Measurements from ENCODE around the gene MCTP1. TPM values are rescaled to one million over a fixed set of nuclear protein-coding genes. Genes with fewer than 3 reads are reported as not detected.
"Not testable (repeated sequence)": the region's sequence is repeated elsewhere in the genome, so short reads cannot be mapped to it uniquely, and the experiment has no call there.

Gene MCTP1
- total RNA-seq, 2 donors from 2014 or later, result 0.28 to 1.2 TPM

GRCh38 chr5:95159603-95160002 is 125.3 kb downstream of the MCTP1 start:
- no peaks in the 10 kb centered on the region for H3K27me3 Mint-ChIP-seq (ENCODE audit: low read depth)
- no peak for DNase-seq
- H3K4me3 Mint-ChIP-seq, result no peak overlapping the region
- no peaks in the 10 kb centered on the region for H3K9me3 Mint-ChIP-seq
- no peaks in the 10 kb centered on the region for H3K4me1 Mint-ChIP-seq (ENCODE audit: low read depth)
- H3K36me3 Mint-ChIP-seq (ENCODE audit: insufficient read depth in 2 of 2), result no peaks in the 10 kb centered on the region
- H3K27ac Mint-ChIP-seq, result no peak overlapping the region
- no peak for ATAC-seq (replicated peaks in 1 of 2)

GRCh38 chr5:95155888-95156287 is 129.0 kb downstream of the MCTP1 start:
- H3K4me3 Mint-ChIP-seq, result no peak overlapping the region
- no peaks in the 10 kb centered on the region for H3K27me3 Mint-ChIP-seq (ENCODE audit: low read depth)
- no peaks in the 10 kb centered on the region for H3K9me3 Mint-ChIP-seq
- ATAC-seq (replicated peaks in 1 of 2) (no peak), DNase-seq (no peak)
- H3K27ac Mint-ChIP-seq, result no peak overlapping the region
- no peaks in the 10 kb centered on the region for H3K36me3 Mint-ChIP-seq (ENCODE audit: insufficient read depth in 2 of 2)
- H3K4me1 Mint-ChIP-seq (ENCODE audit: low read depth), result no peaks in the 10 kb centered on the region

GRCh38 chr5:95153511-95153910 is 131.4 kb downstream of the MCTP1 start:
- no peak for ATAC-seq (replicated peaks in 1 of 2)
- no peaks in the 10 kb centered on the region for H3K4me1 Mint-ChIP-seq (ENCODE audit: low read depth)
- peaks cover 0 to 1% of the 10 kb centered on the region in 2 donors for H3K36me3 Mint-ChIP-seq (ENCODE audit: insufficient read depth in 2 of 2)

GRCh38 chr5:95152535-95152934 is 132.4 kb downstream of the MCTP1 start:
- Mint-ChIP-seq H3K4me1 (ENCODE audit: low read depth) (no peaks in the 10 kb centered on the region), H3K36me3 (ENCODE audit: insufficient read depth in 2 of 2) (peaks cover 0 to 1% of the 10 kb centered on the region in 2 donors), H3K4me3 (no peak overlapping the region), H3K9me3 (peaks cover 4 to 8% of the 10 kb centered on the region in 2 donors), H3K27ac (no peak overlapping the region), H3K27me3 (ENCODE audit: low read depth) (no peaks in the 10 kb centered on the region)
- DNase-seq (no peak), ATAC-seq (replicated peaks in 1 of 2) (no peak)

More at GRCh38 chr5:95153511-95153910, 131.4 kb downstream of the MCTP1 start:
- Mint-ChIP-seq H3K9me3 (peaks cover 0 to 2% of the 10 kb centered on the region in 2 donors), H3K27me3 (ENCODE audit: low read depth) (no peaks in the 10 kb centered on the region), H3K4me3 (no peak overlapping the region), H3K27ac (no peak overlapping the region)
- DNase-seq, result no peak

- DNase-seq (no peak), ATAC-seq (replicated peaks in 1 of 2) (no peak)
- Mint-ChIP-seq H3K4me1 (ENCODE audit: low read depth) (no peaks in the 10 kb centered on the region), H3K4me3 (no peak overlapping the region), H3K9me3 (peaks cover 4 to 10% of the 10 kb centered on the region in 2 donors), H3K36me3 (ENCODE audit: insufficient read depth in 2 of 2) (peaks cover 0 to 1% of the 10 kb centered on the region in 2 donors), H3K27me3 (ENCODE audit: low read depth) (no peaks in the 10 kb centered on the region), H3K27ac (no peak overlapping the region)
Measured at GRCh38 chr5:95152131-95152530, 132.8 kb downstream of the MCTP1 start.

GRCh38 chr5:95151694-95152093 is 133.2 kb downstream of the MCTP1 start:
- ATAC-seq (replicated peaks in 1 of 2), result no peak
- H3K36me3 Mint-ChIP-seq (ENCODE audit: insufficient read depth in 2 of 2), result peaks cover 0 to 1% of the 10 kb centered on the region in 2 donors
- H3K27me3 Mint-ChIP-seq (ENCODE audit: low read depth), result no peaks in the 10 kb centered on the region

GRCh38 chr5:95149387-95149786 is 135.5 kb downstream of the MCTP1 start:
- DNase-seq (no peak), ATAC-seq (replicated peaks in 1 of 2) (no peak)
- H3K27ac Mint-ChIP-seq, result no peak overlapping the region
- H3K4me3 Mint-ChIP-seq, result no peak overlapping the region
- peaks cover 4 to 10% of the 10 kb centered on the region in 2 donors for H3K9me3 Mint-ChIP-seq
- H3K36me3 Mint-ChIP-seq (ENCODE audit: insufficient read depth in 2 of 2), result peaks cover 0 to 1% of the 10 kb centered on the region in 2 donors
- no peaks in the 10 kb centered on the region for H3K27me3 Mint-ChIP-seq (ENCODE audit: low read depth)
- no peaks in the 10 kb centered on the region for H3K4me1 Mint-ChIP-seq (ENCODE audit: low read depth)

More at GRCh38 chr5:95151694-95152093, 133.2 kb downstream of the MCTP1 start:
- no peak overlapping the region for H3K4me3 Mint-ChIP-seq
- no peaks in the 10 kb centered on the region for H3K4me1 Mint-ChIP-seq (ENCODE audit: low read depth)
- DNase-seq, result no peak
- no peak overlapping the region for H3K27ac Mint-ChIP-seq
- H3K9me3 Mint-ChIP-seq, result peaks cover 4 to 10% of the 10 kb centered on the region in 2 donors

GRCh38 chr5:95148453-95148852 is 136.4 kb downstream of the MCTP1 start:
- ATAC-seq (replicated peaks in 1 of 2), result no peak
- H3K27ac Mint-ChIP-seq, result no peak overlapping the region
- H3K4me3 Mint-ChIP-seq, result no peak overlapping the region
- peaks cover 4 to 10% of the 10 kb centered on the region in 2 donors for H3K9me3 Mint-ChIP-seq
- H3K36me3 Mint-ChIP-seq (ENCODE audit: insufficient read depth in 2 of 2), result peaks cover 0 to 1% of the 10 kb centered on the region in 2 donors
- DNase-seq, result no peak
- no peaks in the 10 kb centered on the region for H3K27me3 Mint-ChIP-seq (ENCODE audit: low read depth)
- H3K4me1 Mint-ChIP-seq (ENCODE audit: low read depth), result no peaks in the 10 kb centered on the region

GRCh38 chr5:95143858-95144257 is 141.0 kb downstream of the MCTP1 start:
- ATAC-seq (replicated peaks in 1 of 2), result not testable (repeated sequence)

GRCh38 chr5:95142145-95142544 is 142.7 kb downstream of the MCTP1 start:
- Mint-ChIP-seq H3K27ac (no peak overlapping the region), H3K4me1 (ENCODE audit: low read depth) (no peaks in the 10 kb centered on the region), H3K4me3 (no peak overlapping the region), H3K27me3 (ENCODE audit: low read depth) (peaks cover 5% of the 10 kb centered on the region), H3K9me3 (no peaks in the 10 kb centered on the region), H3K36me3 (ENCODE audit: insufficient read depth in 2 of 2) (no peaks in the 10 kb centered on the region)
- DNase-seq (no peak), ATAC-seq (replicated peaks in 1 of 2) (no peak)

More at GRCh38 chr5:95143858-95144257, 141.0 kb downstream of the MCTP1 start:
- H3K27me3 Mint-ChIP-seq (ENCODE audit: low read depth); H3K36me3 Mint-ChIP-seq (ENCODE audit: insufficient read depth in 2 of 2); H3K4me3 Mint-ChIP-seq; H3K4me1 Mint-ChIP-seq (ENCODE audit: low read depth); DNase-seq; H3K27ac Mint-ChIP-seq; H3K9me3 Mint-ChIP-seq: not testable (repeated sequence)

GRCh38 chr5:95141141-95141540 is 143.8 kb downstream of the MCTP1 start:
- H3K36me3 Mint-ChIP-seq (ENCODE audit: insufficient read depth in 2 of 2), result no peaks in the 10 kb centered on the region
- H3K27ac Mint-ChIP-seq, result no peak overlapping the region
- no peak for ATAC-seq (replicated peaks in 1 of 2)
- H3K4me1 Mint-ChIP-seq (ENCODE audit: low read depth), result no peaks in the 10 kb centered on the region
- DNase-seq, result no peak
- H3K9me3 Mint-ChIP-seq, result no peaks in the 10 kb centered on the region
- H3K4me3 Mint-ChIP-seq, result no peak overlapping the region
- H3K27me3 Mint-ChIP-seq (ENCODE audit: low read depth), result peaks cover 5% of the 10 kb centered on the region

GRCh38 chr5:95134326-95134725 is 150.6 kb downstream of the MCTP1 start:
- H3K27ac Mint-ChIP-seq, result no peak overlapping the region
- H3K36me3 Mint-ChIP-seq (ENCODE audit: insufficient read depth in 2 of 2), result no peaks in the 10 kb centered on the region
- no peaks in the 10 kb centered on the region for H3K27me3 Mint-ChIP-seq (ENCODE audit: low read depth)
- no peak overlapping the region for H3K4me3 Mint-ChIP-seq
- H3K9me3 Mint-ChIP-seq, result no peaks in the 10 kb centered on the region
- ATAC-seq (replicated peaks in 1 of 2), result no peak
- H3K4me1 Mint-ChIP-seq (ENCODE audit: low read depth), result no peaks in the 10 kb centered on the region
- DNase-seq, result no peak

- H3K36me3 Mint-ChIP-seq (ENCODE audit: insufficient read depth in 2 of 2), result no peaks in the 10 kb centered on the region
- no peak for DNase-seq
- H3K4me1 Mint-ChIP-seq (ENCODE audit: low read depth), result no peaks in the 10 kb centered on the region
- no peak overlapping the region for H3K27ac Mint-ChIP-seq
- no peaks in the 10 kb centered on the region for H3K9me3 Mint-ChIP-seq
- H3K27me3 Mint-ChIP-seq (ENCODE audit: low read depth), result no peaks in the 10 kb centered on the region
- no peak overlapping the region for H3K4me3 Mint-ChIP-seq
- no peak for ATAC-seq (replicated peaks in 1 of 2)
Measured at GRCh38 chr5:95132096-95132495, 152.8 kb downstream of the MCTP1 start.

- Mint-ChIP-seq H3K9me3 (no peaks in the 10 kb centered on the region), H3K27ac (no peak overlapping the region), H3K27me3 (ENCODE audit: low read depth) (no peaks in the 10 kb centered on the region), H3K4me1 (ENCODE audit: low read depth) (no peaks in the 10 kb centered on the region), H3K4me3 (no peak overlapping the region), H3K36me3 (ENCODE audit: insufficient read depth in 2 of 2) (no peaks in the 10 kb centered on the region)
- no peak for DNase-seq
- no peak for ATAC-seq (replicated peaks in 1 of 2)
Measured at GRCh38 chr5:95130941-95131340, 154.0 kb downstream of the MCTP1 start.

All from activated T-cell treated with anti-CD3 and anti-CD28 coated beads, Interleukin-2, amount 50 U/mL, for 72 hours (primary cell).